Endothelial cell of umbilical vein (primary cell): ENCODE measurements around the gene EMC8. TPM values are rescaled to one million over a fixed set of nuclear protein-coding genes. Genes with fewer than 3 reads are reported as not detected.

Experiments used
- BruUV-seq: library from RNA; stranded (reverse); fragments of 400-500 nt; replicated peaks from 2 replicates; lab custom pipeline; 2021; lab: Mats Ljungman, UMichigan
- CTCF ChIA-PET: fragments of 300-600, 350-600 bp; sonication (Branson Sonifier 250); formaldehyde crosslinking; loops from one replicate; lab custom pipeline; 2021; ENCODE audit warnings: antibody characterized with exemption, inconsistent platforms; lab: Charles Lee
- POLR2A ChIA-PET: fragments of 300-600, 350-600 bp; sonication (Branson Sonifier 250); formaldehyde crosslinking; loops from one replicate; lab custom pipeline; 2021; ENCODE audit warnings: antibody characterized with exemption, inconsistent platforms; lab: Charles Lee
- DNase-seq: peaks from one replicate; pipeline ENCODE4 v3.0.0-alpha.2; 2011; ENCODE audit warnings: low read depth, low spot score
- FAIRE-seq: peaks from 2 replicates; lab custom pipeline; 2011; peaks lifted over from hg19 to GRCh38; lab: Jason Lieb, UNC
- H2AFZ ChIP-seq: 2 replicates; pipeline ENCODE4 v1.6.0; 2012; ENCODE audit warnings: low read depth, low read length, control low read depth, inconsistent platforms
- H3K27ac ChIP-seq: 2 replicates; pipeline ENCODE4 v1.5.1; 2011; ENCODE audit warnings: low read depth, mild to moderate bottlenecking, control low read depth, low read length, moderate library complexity; ENCODE audit not compliant: insufficient read depth
- H3K27me3 ChIP-seq, 2 experiments: 2 replicates each; pipeline versions ENCODE4 v1.6.0 to v1.6.1; 2011; ENCODE audit warnings: low read length in 2 of 2, mixed read lengths in 1 of 2; ENCODE audit not compliant: control insufficient read depth in 2 of 2, insufficient read depth in 2 of 2
- H3K36me3 ChIP-seq, 2 experiments: 2 replicates in 1 of 2; 3 replicates in 1 of 2; pipeline ENCODE4 v1.5.1; 2011; ENCODE audit warnings: low read length in 2 of 2, mild to moderate bottlenecking in 1 of 2, moderate library complexity in 1 of 2; ENCODE audit not compliant: control insufficient read depth in 2 of 2, insufficient read depth in 2 of 2; ENCODE audit errors: extremely low read depth in 1 of 2
- H3K4me1 ChIP-seq: 3 replicates; pipeline ENCODE4 v1.5.1; 2011; ENCODE audit warnings: mild to moderate bottlenecking, low read length; ENCODE audit not compliant: control insufficient read depth, insufficient read depth; ENCODE audit errors: extremely low read depth
- H3K4me2 ChIP-seq: 2 replicates; pipeline ENCODE4 v1.6.1; 2011; ENCODE audit warnings: low read length, control low read depth, mixed read lengths; ENCODE audit not compliant: insufficient read depth
- H3K4me3 ChIP-seq, 3 experiments: fragments of 200-600 bp in 1 of 3; sonication (generic), shearing (Covaris generic) in 1 of 3; replicated peaks in 1 of 3; 2 replicates each; pipeline ENCODE4 v1.5.1; 2011 to 2016; ENCODE audit warnings: control low read depth in 3 of 3, low read length in 3 of 3, mild to moderate bottlenecking in 2 of 3, inconsistent platforms in 1 of 3, low read depth in 1 of 3, moderate library complexity in 1 of 3; ENCODE audit not compliant: insufficient read depth in 1 of 3
- H3K79me2 ChIP-seq: 2 replicates; pipeline ENCODE4 v1.6.0; 2012; ENCODE audit warnings: low read length, inconsistent platforms; ENCODE audit not compliant: control insufficient read depth, insufficient read depth
- H3K9ac ChIP-seq: replicated peaks from 2 replicates; pipeline ENCODE3; 2011; ENCODE audit warnings: low read length, control low read depth; ENCODE audit not compliant: insufficient read depth; ENCODE audit errors: extremely low read depth
- H3K9me1 ChIP-seq: replicated peaks from 3 replicates; pipeline ENCODE4 v1.6.0; 2011; ENCODE audit warnings: mild to moderate bottlenecking, low read length; ENCODE audit not compliant: control insufficient read depth, insufficient read depth; ENCODE audit errors: extremely low read depth
- H3K9me3 ChIP-seq: replicated peaks from 2 replicates; pipeline ENCODE4 v1.5.1; 2012; ENCODE audit warnings: low read length, inconsistent platforms; ENCODE audit not compliant: control insufficient read depth, insufficient read depth
- H4K20me1 ChIP-seq: replicated peaks from 2 replicates; pipeline ENCODE3; 2011; ENCODE audit warnings: mild to moderate bottlenecking, low read length; ENCODE audit not compliant: control insufficient read depth, insufficient read depth; ENCODE audit errors: extremely low read depth
- CTCF ChIP-seq, 2 donors: IDR thresholded peaks; 1 replicate in 1 of 2; 2 replicates in 1 of 2; pipeline ENCODE4 v1.5.1; 2011; ENCODE audit warnings: low read length in 2 of 2, mild to moderate bottlenecking in 2 of 2, moderate library complexity in 2 of 2, control low read depth in 1 of 2, inconsistent platforms in 1 of 2, low read depth in 1 of 2; ENCODE audit not compliant: insufficient read depth in 1 of 2; ENCODE audit errors: extremely low read depth in 1 of 2
- EZH2 ChIP-seq: IDR thresholded peaks from 2 replicates; pipeline ENCODE4 v1.6.1; 2012; ENCODE audit warnings: borderline replicate concordance, low read depth, mild to moderate bottlenecking, moderate library complexity, low read length, inconsistent platforms; ENCODE audit not compliant: severe bottlenecking
- FOS ChIP-seq: IDR thresholded peaks from 2 replicates; pipeline ENCODE4 v1.6.1; 2011; ENCODE audit warnings: mild to moderate bottlenecking, low read length, moderate library complexity, borderline replicate concordance; ENCODE audit not compliant: insufficient read depth
- GATA2 ChIP-seq: IDR thresholded peaks from 2 replicates; pipeline ENCODE4 v1.7.0; 2011; ENCODE audit warnings: low read depth, mild to moderate bottlenecking, moderate library complexity, mixed read lengths, low read length; ENCODE audit not compliant: insufficient read length, insufficient read depth
- JUN ChIP-seq: IDR thresholded peaks from 2 replicates; pipeline ENCODE4 v1.6.1; 2011; ENCODE audit warnings: borderline replicate concordance, low read depth; ENCODE audit not compliant: insufficient read length, insufficient read depth
- MAX ChIP-seq: IDR thresholded peaks from 2 replicates; pipeline ENCODE4 v1.6.1; 2011; ENCODE audit not compliant: insufficient read depth, insufficient read length
- MYC ChIP-seq: IDR thresholded peaks from one replicate; pipeline ENCODE4 v1.6.1; 2011; ENCODE audit warnings: mild to moderate bottlenecking, low read depth, low read length
- POLR2A ChIP-seq: IDR thresholded peaks from 2 replicates; pipeline ENCODE4 v1.6.1; 2012; ENCODE audit warnings: low read depth, mild to moderate bottlenecking, control low read depth, low read length
- POLR2AphosphoS5 ChIP-seq: IDR thresholded peaks from 2 replicates; pipeline ENCODE4 v1.6.1; 2012; ENCODE audit warnings: low read depth, mild to moderate bottlenecking, control low read depth, low read length, moderate library complexity; ENCODE audit not compliant: insufficient read depth
- dilution Hi-C: fragments of 300-500 bp; cut with MboI; formaldehyde crosslinking; loops from one replicate; pipeline ENCODE4 v1.15.0; 2019; ENCODE audit warnings: low sequenced_read_pairs; ENCODE audit not compliant: extremely low pct_ligation_motif_present
- intact Hi-C: fragments of 100-400 bp; cut with micrococcal nuclease; formaldehyde crosslinking; loops from one replicate; pipeline ENCODE4 v1.10.0; 2022
- polyA plus RNA-seq, 4 experiments: library from polyadenylated mRNA; depleted of rRNA in 3 of 4; stranded (reverse) in 3 of 4; unstranded in 1 of 4; fragments of >200 nt; gene quantifications; 2 replicates each; pipeline versions ENCODE4 v1.2.1 to v1.2.3, GENCODE V29; 2011 to 2012; ENCODE audit warnings: missing spikeins in 1 of 4
- total RNA-seq: library from RNA; stranded (reverse); gene quantifications from 2 replicates; pipeline ENCODE4 v1.2.3, GENCODE V29; 2021

Gene EMC8
- total and polyA plus RNA-seq, 2 donors (not counting 3 experiments of a cell fraction or from before 2014, with no cell fraction given): 51.2 to 59.6 TPM

DNA sequence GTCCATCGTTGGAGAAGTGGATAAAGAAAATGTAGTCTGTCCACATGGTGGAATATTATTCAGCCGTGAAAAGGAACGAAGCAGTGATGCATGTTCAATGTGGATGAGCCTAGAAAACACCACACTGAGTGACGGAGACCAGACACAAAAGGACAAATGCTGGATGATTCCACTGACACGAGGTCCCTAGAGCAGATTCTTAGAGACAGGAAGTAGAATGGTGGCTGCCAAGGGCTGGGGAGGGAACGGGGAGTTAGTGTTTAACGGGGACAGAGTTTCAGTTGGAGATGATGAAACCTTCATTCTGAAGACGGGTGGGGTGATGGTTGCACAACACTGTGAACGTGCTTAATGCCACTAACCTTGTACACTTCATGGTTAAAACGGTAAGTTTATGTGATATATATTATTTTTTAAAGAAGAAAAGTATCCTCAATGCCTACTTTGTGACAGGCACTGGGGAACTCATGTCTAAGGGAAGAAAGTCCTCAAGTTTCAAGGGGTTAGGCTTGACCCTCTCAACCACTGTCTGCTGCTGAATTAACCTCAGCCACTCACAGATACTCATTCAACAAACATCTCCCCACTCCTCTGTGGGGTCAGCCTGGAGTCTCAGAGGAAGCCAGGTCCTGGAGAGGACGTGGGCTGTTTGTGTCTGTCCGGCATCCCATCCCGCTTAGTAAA, 66.0 kb downstream of the EMC8 start:
- no peak overlapping the region for H2AFZ ChIP-seq
- H3K79me2 ChIP-seq: peaks cover 41% of the 10 kb centered on the region
- no peaks in the 10 kb centered on the region for H3K4me1 ChIP-seq
- H3K4me3 ChIP-seq: no peak overlapping the region
- no peaks in the 10 kb centered on the region for H3K9me1 ChIP-seq
- FAIRE-seq: no peak
- BruUV-seq: no TSS peak
- ChIA-PET POLR2A (no interaction called here), CTCF (no interaction called here)
- no peak for DNase-seq
- no peak overlapping the region for H3K4me2 ChIP-seq
- H4K20me1 ChIP-seq: no peaks in the 10 kb centered on the region
- no peak overlapping the region for H3K27ac ChIP-seq
- no peaks in the 10 kb centered on the region for H3K9me3 ChIP-seq
- no peaks in the 10 kb centered on the region for H3K27me3 ChIP-seq
- intact Hi-C loops (no loop called here), dilution Hi-C loops (no loop called here)
- TF ChIP-seq CTCF (IDR thresholded peaks at IDR 0.05; ENCODE audit: extremely low read depth in 1 of 2, insufficient read depth in 1 of 2, low read depth in 1 of 2, low read length in 2 of 2): no peak
- TF ChIP-seq GATA2: no peak
- TF ChIP-seq MYC: no peak
- no peak for TF ChIP-seq JUN
- no peak for TF ChIP-seq POLR2A
- TF ChIP-seq MAX: no peak
- no peak for TF ChIP-seq FOS
- no peak for TF ChIP-seq POLR2AphosphoS5
- TF ChIP-seq EZH2: no peak
- no peak overlapping the region for H3K9ac ChIP-seq
- no peaks in the 10 kb centered on the region for H3K36me3 ChIP-seq
